Stimulated activated CD4-positive, alpha-beta T cell treated with anti-CD3 and anti-CD28 coated beads, Interleukin-1b, Interleukin-23, amount 100 ng/mL, for 4 hours (primary cell): ENCODE data around the gene SELENOS.
"Not testable (repeated sequence)": the region's sequence is repeated elsewhere in the genome, so short reads cannot be mapped to it uniquely, and the experiment has no call there.

Source experiments
- DNase-seq, 2 donors: peaks; one replicate each; pipeline ENCODE4 v3.0.0-alpha.2; 2020; ENCODE audit warnings: low read depth in 2 of 2

The SELENOS gene

DNA sequence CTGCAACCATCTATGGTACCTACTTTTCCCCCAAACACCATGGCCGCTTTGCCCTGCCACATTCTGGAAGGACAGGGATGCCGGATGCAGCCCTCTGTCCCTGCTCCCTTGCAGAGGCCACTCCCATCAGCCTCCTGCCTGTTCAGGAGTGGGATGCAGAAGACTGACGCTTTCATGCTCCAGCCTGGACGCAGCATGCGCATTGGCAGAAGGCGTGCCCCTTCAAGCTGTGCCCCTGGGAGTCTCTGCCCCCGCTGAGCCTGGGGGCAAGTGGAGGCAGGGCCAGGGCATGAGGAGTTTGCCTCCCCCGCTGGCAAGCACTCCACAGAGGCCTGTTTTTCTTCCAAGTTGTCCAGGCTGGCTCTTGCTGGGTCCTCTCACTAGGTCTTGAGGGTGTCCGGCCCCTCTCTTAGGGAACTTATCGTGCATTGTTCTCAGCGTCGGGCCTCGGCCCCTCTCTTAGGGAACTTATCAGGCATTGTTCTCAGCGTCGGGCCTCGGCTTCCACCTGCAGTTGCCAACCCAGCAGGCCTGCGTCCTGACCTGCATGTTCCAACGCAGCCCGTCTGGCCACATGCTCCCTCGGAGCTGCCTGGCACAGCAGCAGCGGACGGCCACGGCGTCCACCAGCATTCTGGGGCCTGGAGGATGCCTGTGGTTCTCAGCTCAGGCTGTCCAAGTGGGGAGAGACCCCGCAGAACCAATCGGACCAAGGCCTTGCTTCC lies 32.3 kb upstream of the SELENOS start:
- DNase-seq: no peak

DNA sequence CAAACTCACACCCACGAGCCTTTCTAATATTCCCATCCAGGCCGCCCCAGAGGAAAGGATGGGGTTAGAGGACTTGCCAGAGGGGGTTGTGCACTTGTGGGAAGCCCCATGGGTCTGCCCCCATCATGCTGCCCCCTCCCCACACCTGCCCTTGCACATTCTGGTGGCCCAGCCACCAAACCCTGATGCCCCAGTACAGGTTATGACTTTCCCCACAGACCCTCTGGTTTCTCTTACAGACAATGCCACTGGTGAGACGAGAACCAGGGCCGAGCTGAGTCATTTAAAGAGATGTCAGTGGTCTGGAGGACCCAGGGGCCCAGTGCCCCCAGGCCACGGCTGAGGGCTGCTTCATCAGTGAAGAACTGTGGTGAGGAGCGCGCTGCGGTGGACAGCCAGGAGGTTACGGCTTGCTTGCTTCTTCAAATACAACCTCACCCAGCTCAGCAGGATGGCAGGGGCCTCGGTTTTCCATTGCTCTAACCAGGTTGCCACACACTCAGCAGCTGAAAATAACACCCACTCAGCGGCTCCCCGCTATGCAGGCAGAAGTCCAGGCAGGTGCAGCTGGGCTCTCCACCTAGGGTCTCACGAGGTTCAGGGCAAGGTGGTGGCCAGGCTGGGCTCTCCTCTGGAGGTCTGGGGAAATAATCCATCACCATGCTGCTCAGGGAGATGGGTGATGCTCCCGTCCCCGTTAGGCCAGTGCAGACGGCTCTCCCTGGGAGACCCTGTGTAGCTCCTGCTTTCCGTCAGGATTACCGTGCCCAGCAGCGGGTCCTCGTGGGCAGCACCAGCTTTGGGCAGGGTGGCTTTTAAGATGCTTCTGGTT lies 31.5 kb upstream of the SELENOS start:
- no peak for DNase-seq

DNA sequence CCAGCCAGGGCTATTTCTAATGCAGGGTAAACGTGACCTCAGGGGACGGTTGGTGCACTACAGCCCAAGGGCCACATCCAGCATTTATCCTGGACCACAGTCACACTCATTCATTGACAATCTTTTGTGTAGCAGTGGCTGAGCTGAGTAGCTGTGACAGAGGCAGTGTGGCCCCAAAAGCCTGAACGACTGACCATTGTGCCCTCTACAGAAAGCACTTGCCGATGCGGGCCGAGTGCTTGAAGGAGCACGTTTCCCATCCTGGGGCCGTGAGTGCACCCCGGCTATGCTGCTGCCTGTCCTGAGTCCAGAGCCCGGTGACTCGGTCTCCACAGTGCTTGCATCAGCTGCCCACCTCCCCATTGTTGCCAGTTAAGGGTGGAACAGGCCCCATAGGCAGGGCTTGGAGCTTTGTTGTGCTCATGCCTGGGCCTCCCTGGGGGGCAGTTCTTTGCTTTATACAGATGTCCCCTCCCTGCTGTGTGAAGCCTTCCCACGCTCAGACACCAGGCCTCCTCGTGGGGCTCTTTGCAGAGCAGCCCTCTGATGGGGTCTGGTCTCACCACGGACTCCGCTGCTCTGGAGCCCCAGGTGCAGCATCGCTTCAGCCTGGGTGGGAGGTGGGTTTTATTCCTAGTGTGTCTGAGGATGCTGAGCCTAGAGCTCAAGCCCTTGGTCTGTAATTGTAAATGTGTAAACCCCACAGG lies 30.8 kb upstream of the SELENOS start:
- DNase-seq: no peak

DNA sequence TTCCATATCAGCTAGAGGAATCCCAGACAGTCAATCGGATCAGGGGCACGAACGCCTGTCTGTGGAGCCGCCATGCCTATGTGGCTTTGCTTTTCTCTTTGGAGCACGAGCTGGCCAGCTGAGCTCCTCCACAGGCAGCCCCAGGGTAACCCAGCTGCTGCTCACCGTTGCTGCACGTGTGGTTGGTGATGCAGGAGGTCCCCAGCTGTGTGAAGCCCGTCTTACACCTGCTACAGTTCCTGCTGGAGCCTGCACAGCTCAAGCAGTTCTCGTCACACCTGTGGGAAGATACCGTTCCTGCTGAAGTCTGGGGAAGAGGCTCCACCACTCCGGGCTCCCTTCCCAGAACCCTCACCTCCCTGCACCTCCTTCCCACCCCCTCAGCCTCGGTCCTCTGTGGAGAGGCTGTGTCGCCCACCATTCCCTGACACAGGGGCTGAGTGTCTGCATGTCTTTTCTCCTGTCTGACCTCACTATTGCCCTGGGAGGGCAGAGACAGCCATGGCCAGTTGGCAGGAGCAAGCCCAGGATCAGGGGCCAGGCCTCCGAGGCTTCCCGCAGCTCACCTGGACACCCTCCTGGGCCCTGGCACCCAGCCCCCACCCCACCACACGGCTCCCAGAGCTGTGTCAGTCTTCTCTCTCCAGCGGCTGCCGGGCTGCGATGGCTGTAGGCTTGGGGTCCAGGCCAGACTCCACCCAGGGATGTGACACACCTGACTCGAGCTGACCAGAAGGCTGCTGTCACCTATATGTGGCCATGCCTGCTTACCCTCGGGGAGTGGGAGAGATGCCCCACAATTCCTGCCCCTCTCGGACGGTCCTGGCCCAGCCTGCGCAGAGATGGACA lies 30.0 kb upstream of the SELENOS start:
- no peak for DNase-seq

DNA sequence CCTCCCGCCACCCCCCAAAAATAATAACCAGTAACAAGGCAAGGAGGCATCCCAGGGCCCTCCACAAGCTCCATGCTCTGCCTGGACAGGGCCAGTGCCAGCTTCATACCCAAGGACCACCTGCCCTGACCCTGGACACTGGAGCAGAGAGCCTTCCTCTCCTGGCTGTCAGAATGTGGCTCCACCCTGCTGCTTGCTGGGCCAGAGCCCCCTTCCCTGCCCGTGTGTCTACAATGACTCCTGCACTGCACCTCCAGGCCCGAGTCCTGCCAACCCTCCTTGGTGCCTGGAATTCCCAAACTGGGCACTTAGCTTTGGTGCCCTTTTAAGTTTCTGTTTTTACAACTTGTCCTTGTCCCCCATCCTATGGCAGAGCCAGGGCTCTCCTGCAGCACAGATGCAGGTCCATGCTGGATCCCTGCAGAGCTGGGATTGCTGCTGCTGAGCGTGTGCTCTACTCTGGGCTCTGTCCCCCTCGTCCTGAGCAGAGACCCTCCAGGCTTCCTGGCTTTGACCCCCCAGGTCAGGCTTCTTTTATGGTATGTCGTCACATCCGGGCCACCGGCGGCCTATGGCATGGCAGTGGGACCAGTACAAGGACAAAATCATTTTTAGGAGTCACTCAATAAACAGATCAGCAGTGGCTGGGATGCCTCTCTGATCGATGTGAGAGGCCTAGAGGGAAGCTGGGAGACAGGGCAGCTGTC lies 29.2 kb upstream of the SELENOS start:
- DNase-seq: no peak

DNA sequence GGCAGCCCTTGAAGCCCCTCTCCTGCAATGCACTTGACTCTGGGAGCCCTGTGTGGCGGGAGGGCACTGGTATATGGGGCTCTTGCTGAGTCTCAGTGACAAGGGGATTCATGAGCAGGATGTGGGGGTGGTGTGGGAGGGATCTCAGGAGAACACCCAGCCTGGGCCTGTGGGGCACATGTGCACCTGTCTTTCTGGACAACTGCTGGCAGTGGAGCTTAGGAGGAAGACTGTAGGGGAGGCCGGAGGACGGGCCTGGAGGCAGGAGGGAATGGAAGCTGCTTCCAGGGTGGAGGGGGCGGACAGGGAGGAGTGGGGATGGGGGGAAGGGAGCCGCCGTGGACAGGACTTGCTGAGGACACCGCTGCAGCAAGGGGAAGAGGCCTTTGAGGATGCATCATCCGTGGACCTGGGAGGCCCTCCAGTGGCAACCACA lies 28.6 kb upstream of the SELENOS start:
- no peak for DNase-seq

DNA sequence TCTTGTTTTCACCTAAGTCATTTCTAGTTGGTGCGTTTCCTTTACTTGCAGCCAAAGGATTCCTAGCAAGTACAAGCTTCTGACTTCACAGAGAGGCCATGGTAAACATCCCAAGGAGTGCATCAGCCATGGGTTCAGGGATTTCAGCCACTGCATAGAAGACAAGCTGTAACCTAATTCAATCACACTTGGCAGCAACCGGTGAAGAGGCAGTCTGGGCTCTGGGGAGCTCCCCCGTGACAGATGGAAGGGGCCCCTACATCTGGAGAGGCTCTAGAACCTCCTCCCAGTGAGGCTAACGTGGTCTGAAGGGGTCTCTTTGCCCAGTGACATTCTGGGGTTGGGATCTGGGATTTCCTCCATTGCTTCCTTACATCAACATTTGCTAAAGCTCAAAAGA lies 26.1 kb upstream of the SELENOS start:
- DNase-seq: no peak

DNA sequence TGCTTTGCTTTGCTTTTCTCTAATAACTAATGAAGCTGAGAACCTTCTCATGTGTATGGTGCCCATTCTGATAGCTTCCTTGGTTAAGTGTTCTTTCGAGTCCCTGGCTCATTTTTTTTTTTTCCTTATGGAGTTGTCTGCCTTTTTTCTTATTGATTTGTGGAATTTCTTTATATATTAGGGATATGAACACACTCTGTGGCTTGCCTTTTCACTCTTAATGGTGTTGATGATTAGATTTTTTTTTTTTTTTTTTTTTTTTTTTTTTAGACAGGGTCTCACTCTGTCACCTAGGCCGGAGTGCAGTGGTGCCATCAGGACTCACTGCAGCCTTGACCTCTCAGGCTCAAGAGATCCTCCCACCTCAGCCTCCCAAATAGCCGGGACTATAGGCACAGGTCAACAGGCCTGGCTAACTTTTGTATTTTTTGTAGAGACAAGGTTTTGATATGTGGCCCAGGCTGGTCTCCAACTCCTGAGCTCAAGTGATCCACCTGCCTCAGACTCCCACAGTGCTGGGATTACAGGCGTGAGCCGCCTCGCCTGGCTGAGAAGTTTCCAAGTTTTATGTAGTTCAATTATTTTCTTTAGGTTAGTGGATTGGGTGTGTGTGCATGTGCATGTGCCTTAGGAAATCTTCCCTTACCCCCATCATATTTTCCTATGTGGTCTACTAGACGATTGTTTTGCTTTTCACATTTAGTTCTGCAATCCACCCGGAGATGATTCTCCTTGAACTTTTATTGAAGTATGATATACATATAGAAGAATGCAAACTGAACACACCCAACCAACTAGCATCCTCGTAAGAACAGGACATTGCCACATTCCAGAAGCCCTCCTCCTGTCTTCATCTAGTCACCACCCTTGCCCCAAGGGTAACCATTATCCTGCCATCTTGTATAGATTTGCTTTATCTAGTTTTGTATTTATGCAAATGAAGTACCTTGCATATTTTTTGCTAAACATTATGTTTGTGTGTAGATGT lies 19.4 kb upstream of the SELENOS start:
- DNase-seq: no peak

DNA sequence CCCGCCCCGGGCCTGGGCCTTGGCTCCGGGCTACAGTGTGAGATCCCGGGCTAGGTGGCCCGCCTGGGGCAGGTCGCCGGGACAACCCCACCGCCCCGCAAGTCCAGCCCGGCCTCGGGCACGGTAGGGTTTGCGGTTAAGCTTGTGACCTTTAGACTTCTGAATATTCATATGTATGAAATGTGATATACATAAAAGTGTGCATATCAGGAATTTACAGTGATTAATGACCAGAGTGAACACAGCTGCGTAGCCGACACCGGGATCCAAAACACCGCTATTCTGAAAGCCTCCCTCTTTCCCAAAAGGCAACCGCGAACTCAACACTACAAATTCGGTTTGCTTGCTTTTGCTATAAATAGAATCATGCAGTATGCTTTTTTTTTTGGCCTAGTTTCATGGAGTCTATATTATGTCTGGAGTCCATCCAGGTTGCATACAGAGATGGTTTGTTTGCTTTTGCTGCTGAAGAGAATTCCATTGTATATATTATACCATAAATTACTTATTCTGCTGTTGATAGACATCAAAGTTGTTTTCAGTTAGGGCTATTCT lies 18.4 kb upstream of the SELENOS start:
- DNase-seq: no peak

DNA sequence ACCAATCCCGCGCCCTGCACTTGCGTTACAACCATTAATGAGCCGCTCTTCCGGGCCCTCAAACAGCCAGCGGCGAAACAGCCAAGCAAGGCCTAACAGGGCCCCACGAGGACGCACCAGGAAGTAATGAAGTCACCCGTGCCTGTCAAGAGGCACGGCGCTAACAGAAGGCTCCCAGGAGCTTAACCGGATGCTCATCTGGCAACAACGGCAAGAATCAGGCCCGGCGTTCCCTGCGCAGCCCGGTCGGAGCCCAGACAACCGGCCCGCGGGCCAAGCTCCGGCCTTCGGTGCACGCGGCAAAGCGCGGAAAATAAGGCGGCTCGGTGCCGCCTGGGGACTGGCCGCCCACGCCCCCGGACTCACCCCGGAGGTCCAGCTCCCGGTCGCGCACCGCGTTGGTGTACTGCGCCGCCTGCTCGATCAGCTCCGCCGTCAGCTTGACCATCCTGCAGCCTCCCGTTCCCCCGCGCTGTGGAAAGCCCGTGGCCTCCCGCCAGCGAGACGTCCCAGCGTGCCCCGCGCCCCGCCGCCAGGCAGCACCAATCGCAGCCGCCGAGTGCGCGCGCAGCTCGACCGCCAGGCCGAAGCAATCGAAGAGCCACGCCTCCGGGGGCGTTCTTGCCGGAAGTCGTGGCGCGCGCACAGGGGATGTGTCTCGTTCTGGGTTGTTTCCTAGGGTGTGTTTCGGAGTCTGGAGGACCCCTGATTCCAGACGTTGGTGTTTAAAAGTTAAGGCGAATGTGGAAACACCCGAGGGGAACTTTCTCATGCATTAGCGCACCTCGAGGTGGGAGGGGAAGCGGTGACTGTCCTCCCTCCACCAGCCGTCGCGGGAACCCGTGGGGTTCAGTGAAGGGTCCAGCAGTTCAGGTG lies 17.7 kb upstream of the SELENOS start, which contains the start of gene SNRPA1:
SNRPA1 (minus strand) TSS at position 518 of the 876 bp plus-strand sequence; CDS start at position 448, 70 bp downstream.
- DNase-seq: peak; percentile 96 to 99

DNA sequence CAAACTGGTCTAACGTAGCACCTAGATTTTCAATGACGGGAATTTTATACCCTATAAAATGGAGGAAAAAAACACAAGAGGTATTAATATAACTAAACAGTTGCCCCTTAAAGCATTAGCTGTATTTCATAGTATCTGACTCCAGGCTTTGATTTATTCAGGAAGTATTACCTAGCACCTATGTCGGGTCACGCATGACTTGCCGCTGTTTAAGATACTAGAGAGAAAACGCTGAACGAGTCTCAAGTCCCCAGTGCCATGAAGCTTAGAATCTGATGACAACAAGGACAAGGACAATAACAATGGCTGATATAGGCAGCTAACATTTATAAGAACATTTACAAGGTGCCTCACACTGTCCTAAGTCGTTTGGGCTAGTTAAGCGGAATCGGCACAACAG lies 15.8 kb upstream of the SELENOS start:
- no peak for DNase-seq

DNA sequence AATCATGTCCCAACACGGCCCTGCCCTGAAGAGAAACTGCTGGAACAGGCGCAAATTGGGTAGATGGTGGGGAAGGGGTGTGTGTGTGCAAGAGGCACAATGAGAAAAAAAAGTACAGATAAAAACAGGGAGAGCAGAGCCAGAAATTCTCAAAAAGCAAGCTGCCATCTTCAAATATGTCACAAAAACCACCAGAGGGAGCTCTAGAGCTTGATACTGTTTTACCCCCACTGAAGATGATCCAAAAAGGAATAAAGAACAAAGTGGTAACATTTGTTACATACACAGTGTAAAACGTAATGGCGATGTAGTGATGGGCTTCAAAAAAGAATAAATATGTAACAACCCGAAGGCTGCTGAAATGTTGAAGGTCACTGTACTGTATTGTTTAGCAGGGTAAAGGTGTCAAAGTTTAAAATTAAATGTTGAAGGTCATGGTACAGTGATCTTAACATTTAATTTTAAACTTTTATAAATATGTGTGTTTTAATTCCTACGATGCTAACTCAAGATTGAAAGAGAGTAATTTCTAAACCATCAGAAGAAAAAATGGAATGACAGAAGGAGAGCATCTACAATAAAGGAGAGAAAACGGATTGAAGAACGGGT lies 11.7 kb upstream of the SELENOS start:
- DNase-seq: peak in 1 of 2 donors; percentile 18

DNA sequence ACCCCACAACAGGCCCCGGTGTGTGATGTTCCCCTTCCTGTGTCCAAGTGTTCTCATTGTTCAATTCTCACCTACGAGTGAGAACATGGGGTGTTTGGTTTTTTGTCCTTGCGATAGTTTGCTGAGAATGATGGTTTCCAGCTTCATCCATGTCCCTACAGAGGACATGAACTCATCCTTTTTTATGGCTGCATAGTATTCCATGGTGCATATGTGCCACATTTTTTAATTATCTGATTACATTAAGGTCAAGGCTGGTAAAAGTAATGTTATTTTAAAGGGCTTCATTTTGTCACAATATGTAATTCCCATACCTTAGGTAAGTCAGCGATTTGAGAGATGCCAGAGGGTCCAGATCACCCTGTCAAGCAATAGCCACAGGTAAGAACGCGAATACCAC lies 10.1 kb upstream of the SELENOS start:
- not testable (repeated sequence) for DNase-seq

DNA sequence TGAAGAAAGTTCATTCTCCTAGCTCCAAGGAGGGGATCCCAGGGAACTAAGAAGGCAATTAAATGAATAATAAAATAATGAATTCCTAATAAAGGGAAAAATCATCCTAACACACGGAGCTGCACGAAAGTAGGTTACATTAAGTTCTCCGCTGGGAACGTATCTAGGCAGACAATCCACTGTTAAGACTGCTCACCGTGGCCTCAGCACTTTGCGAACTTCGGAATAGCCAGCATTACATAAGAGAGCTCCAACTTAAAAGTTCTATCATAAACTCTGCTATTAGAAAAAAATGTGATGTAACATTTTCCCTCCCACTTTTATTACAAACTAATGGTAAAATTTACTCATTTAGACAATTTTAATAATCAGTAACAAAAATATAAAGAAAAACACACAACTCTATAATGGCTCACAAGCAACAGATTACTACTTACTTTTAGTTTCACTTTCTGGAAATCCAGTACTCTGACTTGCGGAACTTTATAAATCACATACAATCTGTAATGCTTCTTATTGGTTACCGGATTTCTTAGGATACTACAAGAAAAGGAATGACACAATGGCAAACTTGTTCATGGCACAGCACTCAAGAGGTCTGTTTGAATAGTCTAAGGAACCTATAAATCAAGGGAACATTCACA lies 9.3 kb upstream of the SELENOS start:
- DNase-seq: no peak

DNA sequence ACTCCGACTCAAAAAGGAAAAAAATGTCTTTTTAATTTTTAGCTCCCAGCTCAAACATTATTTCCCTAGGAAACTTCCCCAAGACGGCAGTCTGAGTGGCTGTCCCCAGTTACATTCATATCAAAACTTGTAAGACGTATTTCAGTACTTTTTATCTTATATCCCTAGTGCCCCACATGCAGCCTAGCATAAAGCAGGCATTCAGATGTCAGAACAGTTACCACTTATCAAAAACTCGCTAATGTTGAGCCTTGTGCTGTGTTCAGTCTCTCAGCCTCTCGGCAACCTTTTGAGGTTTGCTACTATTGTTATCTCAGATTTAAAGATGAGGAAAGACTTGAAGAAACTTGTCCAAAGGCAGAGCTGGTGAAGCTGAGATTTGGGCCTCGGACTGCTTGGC lies 6.6 kb upstream of the SELENOS start:
- no peak for DNase-seq

DNA sequence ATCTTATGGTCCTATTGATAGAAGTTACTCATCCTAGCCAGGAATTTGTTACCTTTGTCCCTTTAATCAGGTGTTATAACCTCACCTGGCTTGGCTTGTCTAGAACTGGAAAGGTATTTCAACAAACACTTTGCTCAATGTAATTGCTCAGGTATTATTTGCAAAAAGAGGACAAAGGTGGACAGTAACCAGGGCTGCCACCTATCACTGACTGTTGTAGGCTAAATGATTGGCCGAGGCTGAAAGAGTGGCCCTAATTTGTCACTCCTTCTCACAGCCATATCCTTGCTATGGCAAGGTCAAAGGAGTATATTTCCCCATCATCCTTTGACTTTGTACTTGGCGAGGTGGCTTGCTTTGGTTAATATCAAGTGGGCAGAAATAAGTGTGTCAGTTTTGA lies 2.7 kb upstream of the SELENOS start:
- no peak for DNase-seq

DNA sequence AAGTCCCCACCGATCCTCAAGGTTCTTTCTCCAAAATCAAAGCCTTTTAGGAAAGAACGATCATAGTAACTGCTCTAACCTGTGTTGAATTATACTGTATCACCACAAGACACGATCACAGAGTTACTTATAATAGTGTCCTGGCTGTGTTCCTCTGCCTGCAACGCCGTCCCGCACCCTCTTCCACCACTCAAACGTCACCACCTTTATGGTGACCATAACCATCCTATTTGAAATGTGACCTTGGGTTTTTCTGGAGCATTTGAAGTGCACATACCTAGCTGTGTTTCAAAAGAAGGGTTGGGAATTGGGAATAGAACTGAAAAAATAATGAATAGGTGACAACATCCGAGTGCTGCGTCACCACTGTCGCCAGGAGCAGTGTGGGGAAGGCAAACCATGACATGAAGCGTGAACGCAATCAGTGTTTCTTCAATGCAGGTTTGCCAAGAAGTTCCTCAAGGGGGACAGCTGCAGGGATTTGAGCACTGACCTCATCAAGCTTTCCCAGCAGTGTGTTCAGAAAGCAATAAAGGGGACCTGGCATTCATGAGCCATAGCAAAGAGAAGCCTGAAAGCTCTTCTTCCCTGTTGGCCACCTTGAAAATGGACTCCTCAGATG lies 769 bp upstream of the SELENOS start:
- DNase-seq: no peak
